Right atrium auricular region (tissue), 2 donors: ENCODE data around the gene TFG. TPM values are rescaled to one million over a fixed set of nuclear protein-coding genes. Genes with fewer than 3 reads are reported as not detected.

Experiments used
- DNase-seq: peaks from one replicate; pipeline ENCODE4 v3.0.0-alpha.2; 2019; ENCODE audit warnings: low spot score
- H3K27ac ChIP-seq, 2 donors: fragments of 200-600 bp; sonication (generic); 1 replicate in 1 of 2; 2 replicates in 1 of 2; pipeline ENCODE4 v1.5.1; 2016 to 2019
- H3K27me3 ChIP-seq, 2 donors: fragments of 200-600 bp; sonication (generic); one replicate each; pipeline versions ENCODE4 v1.5.1 to v1.6.0; 2017 to 2019
- H3K36me3 ChIP-seq: fragments of 200-600 bp; sonication (generic); one replicate; pipeline ENCODE4 v1.5.1; 2016
- H3K4me1 ChIP-seq, 2 donors: fragments of 200-600 bp; sonication (generic); one replicate each; pipeline versions ENCODE4 v1.5.1 to v1.6.0; 2017 to 2019
- H3K4me3 ChIP-seq, 2 donors: fragments of 200-600 bp; sonication (generic); 1 replicate in 1 of 2; 2 replicates in 1 of 2; pipeline ENCODE4 v1.5.1; 2017 to 2019; ENCODE audit warnings: mild to moderate bottlenecking in 1 of 2, moderate library complexity in 1 of 2
- H3K9me3 ChIP-seq, 2 donors: fragments of 200-600 bp; sonication (generic); one replicate each; pipeline ENCODE4 v1.5.1; 2019
- total RNA-seq, 2 donors: library from RNA; depleted of rRNA; stranded (reverse); fragments of >200 nt; gene quantifications; one replicate each; pipeline ENCODE4 v1.1.0, GENCODE V29; 2016
- TF ChIP-seq, protein P1 (sequence below), 2 donors: fragments of 200-600 bp; sonication (generic); IDR thresholded peaks; one replicate each; pipeline ENCODE4 v1.5.1; 2019; ENCODE audit warnings: antibody characterized with exemption in 2 of 2

Gene TFG
- total RNA-seq, 2 donors from 2014 or later: 79.1 to 111 TPM

DNA sequence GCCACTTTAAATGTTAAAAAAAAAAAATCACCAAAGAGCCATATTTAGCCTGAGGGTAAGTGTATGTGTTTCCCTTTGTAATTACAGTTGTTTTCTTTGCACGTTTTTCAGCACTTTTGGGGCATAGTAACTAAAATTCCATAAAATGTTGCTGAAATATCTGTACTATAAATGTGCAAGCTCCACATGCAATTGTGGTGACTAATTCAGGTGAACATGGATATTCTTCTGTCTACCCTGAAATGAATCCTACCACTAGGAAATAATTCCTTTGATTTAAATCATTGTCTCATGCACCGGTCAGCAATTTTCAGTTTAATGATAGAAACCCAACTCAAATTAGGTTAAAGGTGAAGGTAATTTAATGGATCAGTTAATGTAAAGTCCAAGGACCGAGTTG is 13.1 kb upstream of the TFG start:
- H3K9me3 ChIP-seq: no peaks in the 10 kb centered on the region
- no peaks in the 10 kb centered on the region for H3K27me3 ChIP-seq
- no peak overlapping the region for H3K27ac ChIP-seq
- no peaks in the 10 kb centered on the region for H3K4me1 ChIP-seq
- H3K36me3 ChIP-seq: no peaks in the 10 kb centered on the region
- TF ChIP-seq, protein P1, sequence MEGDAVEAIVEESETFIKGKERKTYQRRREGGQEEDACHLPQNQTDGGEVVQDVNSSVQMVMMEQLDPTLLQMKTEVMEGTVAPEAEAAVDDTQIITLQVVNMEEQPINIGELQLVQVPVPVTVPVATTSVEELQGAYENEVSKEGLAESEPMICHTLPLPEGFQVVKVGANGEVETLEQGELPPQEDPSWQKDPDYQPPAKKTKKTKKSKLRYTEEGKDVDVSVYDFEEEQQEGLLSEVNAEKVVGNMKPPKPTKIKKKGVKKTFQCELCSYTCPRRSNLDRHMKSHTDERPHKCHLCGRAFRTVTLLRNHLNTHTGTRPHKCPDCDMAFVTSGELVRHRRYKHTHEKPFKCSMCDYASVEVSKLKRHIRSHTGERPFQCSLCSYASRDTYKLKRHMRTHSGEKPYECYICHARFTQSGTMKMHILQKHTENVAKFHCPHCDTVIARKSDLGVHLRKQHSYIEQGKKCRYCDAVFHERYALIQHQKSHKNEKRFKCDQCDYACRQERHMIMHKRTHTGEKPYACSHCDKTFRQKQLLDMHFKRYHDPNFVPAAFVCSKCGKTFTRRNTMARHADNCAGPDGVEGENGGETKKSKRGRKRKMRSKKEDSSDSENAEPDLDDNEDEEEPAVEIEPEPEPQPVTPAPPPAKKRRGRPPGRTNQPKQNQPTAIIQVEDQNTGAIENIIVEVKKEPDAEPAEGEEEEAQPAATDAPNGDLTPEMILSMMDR (IDR thresholded peaks at IDR 0.05): no peak
- no peak for DNase-seq
- no peak overlapping the region for H3K4me3 ChIP-seq

- H3K36me3 ChIP-seq: no peaks in the 10 kb centered on the region
- DNase-seq: no peak
- no peak overlapping the region for H3K4me3 ChIP-seq
Measured at GRCh38 chr3:100697172-100697571, 12.1 kb upstream of the TFG start.

DNA sequence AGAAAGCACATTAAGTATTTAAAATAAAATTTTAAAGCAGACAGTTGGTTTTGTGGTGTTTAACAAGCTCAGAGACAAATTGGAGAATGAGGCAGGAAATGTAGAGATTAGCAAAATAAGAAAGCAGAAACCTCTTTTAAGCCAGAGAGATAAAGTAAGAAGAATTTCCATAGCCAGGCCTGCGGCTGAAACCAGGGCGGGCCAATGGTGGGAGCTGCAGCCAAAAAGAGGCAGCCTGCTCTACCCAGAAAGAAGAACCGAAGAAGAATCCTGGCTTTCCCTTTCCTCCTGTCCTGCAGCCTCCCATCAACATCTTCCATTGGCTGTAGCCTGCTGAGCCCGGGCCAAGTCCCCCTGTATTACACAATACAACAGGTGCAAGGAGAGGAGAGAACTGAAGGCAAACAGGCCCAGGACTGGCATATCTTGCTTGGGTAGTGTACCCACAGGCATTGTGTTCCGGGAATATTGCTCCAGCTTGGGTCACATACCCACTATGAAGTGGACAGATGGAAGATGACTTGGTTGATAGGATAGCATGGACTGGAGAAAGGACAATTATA is 11.5 kb upstream of the TFG start:
- Histone ChIP-seq H3K4me3 (no peak overlapping the region), H3K9me3 (no peaks in the 10 kb centered on the region), H3K36me3 (no peaks in the 10 kb centered on the region), H3K4me1 (no peaks in the 10 kb centered on the region), H3K27ac (no peak overlapping the region), H3K27me3 (no peaks in the 10 kb centered on the region)
- DNase-seq: no peak
- TF ChIP-seq, protein P1 (IDR thresholded peaks at IDR 0.05): no peak

More at GRCh38 chr3:100697172-100697571, 12.1 kb upstream of the TFG start:
- no peak overlapping the region for H3K27ac ChIP-seq
- H3K9me3 ChIP-seq: no peaks in the 10 kb centered on the region
- H3K4me1 ChIP-seq: no peaks in the 10 kb centered on the region
- TF ChIP-seq, protein P1 (IDR thresholded peaks at IDR 0.05): no peak
- no peaks in the 10 kb centered on the region for H3K27me3 ChIP-seq

GRCh38 chr3:100698736-100699135 is 10.6 kb upstream of the TFG start:
- H3K27ac ChIP-seq: no peak overlapping the region
- no peaks in the 10 kb centered on the region for H3K36me3 ChIP-seq
- H3K9me3 ChIP-seq: no peaks in the 10 kb centered on the region
- no peak overlapping the region for H3K4me3 ChIP-seq
- DNase-seq: no peak
- no peaks in the 10 kb centered on the region for H3K4me1 ChIP-seq
- no peaks in the 10 kb centered on the region for H3K27me3 ChIP-seq
- TF ChIP-seq, protein P1 (IDR thresholded peaks at IDR 0.05): no peak

- no peak for DNase-seq
- Histone ChIP-seq H3K9me3 (no peaks in the 10 kb centered on the region), H3K27me3 (no peaks in the 10 kb centered on the region), H3K36me3 (no peaks in the 10 kb centered on the region), H3K4me1 (no peaks in the 10 kb centered on the region), H3K27ac (no peak overlapping the region), H3K4me3 (no peak overlapping the region)
- TF ChIP-seq, protein P1 (IDR thresholded peaks at IDR 0.05): no peak
Measured at GRCh38 chr3:100700708-100701107, 8.6 kb upstream of the TFG start.
